Ramos (cell line): ENCODE measurements around the gene IDH2.
"Not testable (repeated sequence)": the region's sequence is repeated elsewhere in the genome, so short reads cannot be mapped to it uniquely, and the experiment has no call there.

Experiments
- in situ Hi-C: fragments of 300-500 bp; cut with MboI; formaldehyde crosslinking; loops from one replicate; pipeline ENCODE4 v1.14.3; 2022; ENCODE audit warnings: low sequenced_read_pairs; ENCODE audit not compliant: unreplicated experiment

IDH2 gene

GRCh38 chr15:90101969-90102890 is at the start of gene IDH2:
TSS of gene IDH2 (minus strand) at chr15:90102468. CDS start at chr15:90102390, 78 bp downstream.
- in situ Hi-C loops = no loop called here

GRCh38 chr15:90150551-90150950 is 48.3 kb upstream of the IDH2 start:
- in situ Hi-C loops = not testable (repeated sequence)

- in situ Hi-C loops = loop anchor here (25.0 kb wide), 1 partner anchor 1113 kb away; no protein-coding TSS in a partner anchor
These were observed 47.5 kb upstream of the IDH2 start for GRCh38 chr15:90149609-90150340.

GRCh38 chr15:90146198-90146761 is 44.0 kb upstream of the IDH2 start:
- in situ Hi-C loops = loop anchor here (25.0 kb wide), 1 partner anchor 1116 kb away; no protein-coding TSS in a partner anchor

- in situ Hi-C loops = loop anchor here (25.0 kb wide), 1 partner anchor 1117 kb away; no protein-coding TSS in a partner anchor
These were observed 43.5 kb upstream of the IDH2 start for GRCh38 chr15:90145761-90146160.

GRCh38 chr15:90145259-90145658 is 43.0 kb upstream of the IDH2 start:
- in situ Hi-C loops = loop anchor here (25.0 kb wide), 1 partner anchor 1117 kb away; no protein-coding TSS in a partner anchor

GRCh38 chr15:90143166-90143655 is 40.9 kb upstream of the IDH2 start:
- in situ Hi-C loops = loop anchor here (25.0 kb wide), 1 partner anchor 1119 kb away; no protein-coding TSS in a partner anchor

GRCh38 chr15:90142216-90143165 is 40.2 kb upstream of the IDH2 start:
- in situ Hi-C loops = loop anchor here (25.0 kb wide), 1 partner anchor 1120 kb away; no protein-coding TSS in a partner anchor

- in situ Hi-C loops = loop anchor here (25.0 kb wide), 1 partner anchor 1121 kb away; no protein-coding TSS in a partner anchor
These were observed 39.4 kb upstream of the IDH2 start for GRCh38 chr15:90141646-90142045.

GRCh38 chr15:90139549-90139948 is 37.3 kb upstream of the IDH2 start:
- in situ Hi-C loops = loop anchor here (25.0 kb wide), 1 partner anchor 1123 kb away; no protein-coding TSS in a partner anchor

- in situ Hi-C loops = loop anchor here (25.0 kb wide), 1 partner anchor 1124 kb away; no protein-coding TSS in a partner anchor
These were observed 36.0 kb upstream of the IDH2 start for GRCh38 chr15:90138071-90138833.

- in situ Hi-C loops = loop anchor here (25.0 kb wide), 1 partner anchor 1130 kb away; no protein-coding TSS in a partner anchor
These were observed 30.2 kb upstream of the IDH2 start for GRCh38 chr15:90132437-90132836.

- in situ Hi-C loops = loop anchor here (25.0 kb wide), 1 partner anchor 1130 kb away; no protein-coding TSS in a partner anchor
These were observed 29.6 kb upstream of the IDH2 start for GRCh38 chr15:90131848-90132247.

GRCh38 chr15:90130291-90130690 is 28.0 kb upstream of the IDH2 start:
- in situ Hi-C loops = loop anchor here (25.0 kb wide), 1 partner anchor 1132 kb away; no protein-coding TSS in a partner anchor

GRCh38 chr15:90126596-90127435 is 24.5 kb upstream of the IDH2 start:
- in situ Hi-C loops = loop anchor here (25.0 kb wide), 1 partner anchor 1135 kb away; no protein-coding TSS in a partner anchor

GRCh38 chr15:90126022-90126421 is 23.8 kb upstream of the IDH2 start:
- in situ Hi-C loops = loop anchor here (25.0 kb wide), 1 partner anchor 1136 kb away; no protein-coding TSS in a partner anchor

GRCh38 chr15:90124507-90124906 is 22.2 kb upstream of the IDH2 start:
- in situ Hi-C loops = no loop called here
